ENCODE data around the gene SPAG7.
A peak's percentile ranks its signal among the peaks of the same experiment; 100 is the strongest.

Gene SPAG7

DNA sequence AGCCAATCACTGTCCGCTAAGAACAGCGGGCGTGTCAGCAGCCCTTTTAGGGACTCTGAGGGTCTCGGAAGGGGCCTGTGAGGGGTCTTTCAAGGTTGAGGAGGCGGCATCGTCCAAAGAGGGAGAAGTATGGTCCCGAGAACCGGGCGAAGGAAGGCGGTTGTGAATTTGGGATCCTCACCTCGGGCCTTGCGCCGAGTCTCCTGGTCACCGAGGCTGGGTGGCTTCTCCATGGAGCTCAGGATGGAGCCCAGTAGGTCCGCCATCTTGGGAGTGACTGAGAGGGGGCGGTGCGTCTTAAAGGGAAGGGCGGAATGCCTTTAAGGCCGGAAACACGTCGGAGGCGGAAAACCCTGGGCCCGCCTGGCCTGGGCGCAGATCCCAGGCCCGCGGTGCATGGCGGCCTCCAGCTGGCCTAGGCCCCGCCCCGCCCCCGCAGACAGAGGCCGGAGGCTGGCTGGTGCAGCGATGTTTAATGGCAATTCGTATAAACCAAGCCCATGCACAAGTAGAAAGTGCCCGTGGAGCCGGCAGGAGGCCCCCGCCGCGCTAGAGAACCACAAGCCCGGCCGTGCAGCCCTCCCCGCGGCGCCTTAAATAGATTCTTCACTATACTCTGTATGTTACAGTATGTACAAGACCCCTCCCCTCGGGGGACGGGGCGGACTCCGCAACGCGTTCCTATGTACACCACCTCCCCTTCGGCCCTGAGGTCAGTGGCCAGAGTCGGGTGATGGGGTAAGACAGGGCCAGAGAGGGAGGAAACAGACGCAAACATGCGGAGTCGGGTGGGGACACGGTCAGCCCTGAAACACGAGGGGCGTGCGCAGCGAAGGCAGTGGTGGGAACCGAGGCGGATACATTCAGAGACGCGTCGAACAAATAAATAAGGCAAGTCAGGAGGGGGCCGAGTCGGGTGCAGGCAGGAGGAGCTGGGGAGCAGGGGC lies at the start of gene SPAG7:
SPAG7 (minus strand) TSS at position 279 of the 947 bp plus-strand sequence; CDS start at position 266, 13 bp downstream.
- DNase-seq: peak; percentile 96

DNA sequence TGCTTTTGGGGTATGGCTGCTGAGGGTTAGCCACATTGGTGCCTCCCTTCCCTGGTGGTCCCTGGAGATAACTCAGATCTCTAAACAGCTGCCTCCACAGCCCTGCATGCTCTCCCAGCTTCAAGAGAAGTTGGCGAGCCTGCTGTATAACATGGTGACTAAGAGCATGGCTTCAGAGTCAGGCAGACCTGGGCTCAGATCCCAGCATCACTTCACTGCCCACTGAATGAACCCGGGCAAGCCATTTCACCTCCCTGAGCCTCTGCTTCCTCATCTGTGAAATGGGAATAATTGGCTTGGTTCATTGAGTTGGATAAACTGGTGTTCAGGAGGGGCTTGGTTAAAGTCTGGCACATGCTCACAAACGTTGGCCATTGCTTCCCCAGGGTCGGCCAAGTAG lies 46.7 kb upstream of the SPAG7 start:
- DNase-seq: no peak

GRCh38 chr17:5011928-5012327 lies 44.3 kb upstream of the SPAG7 start:
- no peak for DNase-seq

DNA sequence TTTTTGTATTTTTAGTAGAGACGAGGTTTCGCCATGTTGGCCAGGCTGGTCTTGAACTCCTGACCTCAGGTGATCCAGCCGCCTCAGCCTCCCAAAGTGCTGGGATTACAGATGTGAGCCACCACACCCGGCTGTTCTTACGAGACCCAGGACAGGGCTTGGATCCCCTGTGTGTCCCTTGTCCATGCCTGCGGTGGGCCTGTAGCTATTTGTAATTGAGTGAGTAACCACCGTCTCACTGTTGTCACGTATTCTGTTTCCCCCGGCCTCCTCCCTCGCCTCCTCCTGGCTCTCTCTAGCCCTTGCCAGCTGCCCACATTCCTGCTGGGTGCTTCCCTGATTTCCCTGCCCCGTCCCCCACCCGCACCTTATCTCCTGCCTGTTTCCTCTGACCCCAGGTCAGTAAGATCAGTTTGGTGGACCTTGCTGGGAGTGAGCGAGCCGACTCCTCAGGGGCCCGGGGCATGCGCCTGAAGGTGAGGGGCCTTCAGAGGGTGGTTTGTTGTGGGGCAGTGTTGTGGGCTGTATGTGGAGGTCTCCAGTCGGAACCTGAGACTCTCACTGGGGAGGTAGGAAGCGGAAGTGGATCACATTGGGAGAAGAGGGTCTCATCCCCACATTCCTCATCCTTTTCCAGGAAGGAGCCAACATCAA lies 35.7 kb upstream of the SPAG7 start:
- no peak for DNase-seq

- DNase-seq: no peak
These were observed 34.6 kb upstream of the SPAG7 start for GRCh38 chr17:5002121-5002788.

- DNase-seq: no peak
These were observed 32.6 kb upstream of the SPAG7 start for GRCh38 chr17:5000237-5000639.

GRCh38 chr17:4999430-5000093 lies 31.9 kb upstream of the SPAG7 start:
- no peak for DNase-seq

DNA sequence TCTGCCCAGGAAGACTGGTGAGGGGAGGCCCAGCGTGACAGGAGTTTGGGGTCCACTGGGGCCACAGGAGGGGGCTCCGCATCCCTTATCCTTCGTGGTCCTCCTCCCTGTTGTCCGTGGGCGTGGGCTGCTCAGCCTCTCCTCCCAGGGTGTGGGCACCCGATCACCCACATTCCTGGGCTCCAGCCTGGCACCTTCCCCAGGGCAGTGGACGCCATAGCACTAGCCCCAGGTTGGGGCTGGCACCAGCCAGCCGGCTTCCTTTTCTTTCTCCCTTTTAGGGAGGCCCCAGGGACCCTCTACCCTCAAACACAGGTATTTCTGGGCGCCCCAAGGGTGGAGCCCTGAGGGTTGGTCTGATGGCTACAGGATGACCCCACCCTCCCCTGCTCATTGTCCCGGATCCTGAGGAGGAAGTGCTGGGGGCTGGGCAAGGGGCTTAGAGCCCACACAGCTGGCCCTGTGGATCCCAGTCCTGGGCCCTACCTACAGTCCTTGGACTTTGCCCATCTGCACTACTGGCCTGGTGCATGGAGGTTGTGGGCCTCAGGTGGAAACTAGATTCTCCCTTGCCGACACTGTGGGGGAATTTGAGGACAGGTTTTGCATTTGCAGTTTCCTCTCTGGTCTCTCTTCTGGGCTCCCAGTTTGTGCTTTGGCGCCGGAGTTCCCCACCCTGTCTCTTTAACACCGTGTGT lies 31.3 kb upstream of the SPAG7 start:
- no peak for DNase-seq

DNA sequence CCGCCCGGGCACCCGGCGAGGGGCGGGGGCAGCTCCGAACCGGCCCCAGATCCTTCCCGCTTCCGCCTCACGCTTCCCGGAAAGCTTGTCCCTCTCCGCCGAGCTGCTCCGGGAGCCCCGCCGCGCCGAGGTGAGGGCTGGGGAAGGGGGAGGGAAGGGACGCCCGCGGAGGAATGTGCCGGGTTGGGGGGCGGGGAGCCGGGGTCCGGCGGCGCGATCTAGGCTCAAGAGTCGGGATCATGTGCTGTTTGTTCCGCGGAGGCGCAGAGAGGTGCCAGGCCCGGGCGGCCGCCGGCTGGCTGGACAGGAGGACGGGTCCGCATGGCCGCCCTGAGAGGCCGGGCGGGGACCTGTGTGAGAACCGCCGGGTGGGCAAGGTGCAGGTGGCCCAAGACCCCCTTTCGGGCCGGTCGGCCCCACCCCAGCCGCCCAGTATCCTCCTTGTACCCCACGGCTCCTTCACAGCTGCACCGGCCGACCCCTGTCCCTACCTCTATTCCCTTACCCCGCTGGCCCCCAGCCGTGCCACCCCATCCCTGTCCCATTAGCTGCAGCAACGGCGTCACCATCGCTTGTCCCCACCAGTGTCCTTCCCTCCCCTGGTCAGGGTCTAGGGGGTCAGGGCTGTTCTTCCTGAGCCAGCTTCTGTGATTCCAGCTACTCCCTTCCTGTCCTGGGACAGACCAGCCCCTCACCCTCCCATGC lies 30.6 kb upstream of the SPAG7 start:
- DNase-seq: no peak

DNA sequence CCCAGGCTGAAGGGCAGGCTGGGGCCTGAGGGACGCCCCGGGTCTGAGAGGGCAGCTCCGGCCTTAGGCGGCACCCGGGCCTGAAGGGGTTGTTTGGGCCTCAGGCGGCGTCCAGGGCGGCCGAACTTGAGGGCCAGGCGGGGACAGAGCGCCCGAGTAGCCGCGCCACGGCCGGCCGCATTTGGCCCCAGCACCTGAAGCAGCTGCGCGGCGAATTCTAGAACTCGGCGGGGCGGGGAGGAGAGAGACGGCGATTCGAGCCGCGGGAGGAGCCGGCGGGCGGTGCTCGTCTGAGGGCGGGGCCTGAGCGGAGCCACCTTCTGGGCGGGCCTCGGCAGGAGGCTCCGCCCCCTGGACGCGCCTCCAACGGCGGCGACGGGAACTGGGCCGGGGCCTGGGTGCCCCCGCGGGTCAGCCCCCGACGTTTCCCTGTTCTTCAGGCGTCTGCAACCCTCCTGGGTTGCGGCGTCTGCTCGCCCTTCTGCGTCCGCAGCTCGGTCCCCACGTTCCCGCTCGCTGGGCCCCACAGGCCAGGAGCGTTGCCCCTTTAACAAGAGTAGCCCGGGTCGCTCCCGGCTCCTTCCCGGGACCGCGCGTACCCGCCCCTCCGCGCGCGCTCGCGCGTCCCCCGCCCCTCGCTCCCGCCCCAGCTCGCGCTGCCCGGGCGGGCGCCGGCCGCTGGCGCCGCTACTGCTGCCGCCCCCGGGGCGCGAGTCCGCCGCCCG lies 29.8 kb upstream of the SPAG7 start, which contains the start of the genes INCA1 and KIF1C:
INCA1 (minus strand) TSS at position 221 of the 725 bp plus-strand sequence. CDS start 3,085 bp downstream, outside the sequence.
KIF1C (plus strand) TSS at position 649 of the 725 bp plus-strand sequence. CDS start 2,297 bp downstream, outside the sequence.
- peak; percentile 92 for DNase-seq

GRCh38 chr17:4994081-4994595 lies 26.5 kb upstream of the SPAG7 start:
- DNase-seq: no peak

DNA sequence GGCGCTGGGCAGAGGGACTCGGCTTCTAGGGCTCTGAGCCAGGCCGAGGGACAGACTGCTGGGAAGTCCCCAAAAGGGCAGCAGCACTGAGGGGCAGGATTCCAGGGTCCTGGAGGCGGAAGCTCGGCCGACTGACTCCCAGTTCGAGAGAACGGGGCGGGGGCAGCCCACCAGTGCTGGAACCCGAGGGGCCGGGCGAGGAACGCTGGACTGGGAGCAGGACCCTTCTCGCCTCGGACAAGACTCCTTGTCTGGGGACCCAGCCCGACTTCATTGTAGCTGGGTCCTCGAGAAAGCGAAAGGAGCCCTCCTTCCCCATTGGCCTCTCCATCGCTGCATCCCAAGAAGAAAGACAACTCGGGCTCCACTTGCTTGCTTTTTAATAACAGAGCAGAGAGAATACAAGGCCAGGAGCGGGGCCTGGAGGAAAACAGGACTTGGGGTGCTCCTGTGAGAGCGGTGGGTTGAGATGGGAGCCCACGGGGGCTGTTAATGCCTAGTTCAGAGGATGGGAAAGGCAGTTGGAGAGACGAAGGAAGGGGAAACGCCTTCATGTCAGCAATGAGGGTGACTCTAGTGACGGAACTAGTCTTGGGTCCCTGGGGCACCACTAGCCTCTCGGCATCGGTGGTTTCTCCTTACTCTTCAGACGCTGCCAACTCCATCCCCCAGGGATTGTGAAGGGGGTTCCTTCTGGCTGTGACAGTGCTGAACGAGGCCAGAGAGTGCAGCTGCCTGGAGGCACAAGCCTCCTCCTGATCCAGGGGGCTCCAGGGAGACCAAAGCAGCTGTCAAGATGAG lies 20.4 kb upstream of the SPAG7 start:
- no peak for DNase-seq

DNA sequence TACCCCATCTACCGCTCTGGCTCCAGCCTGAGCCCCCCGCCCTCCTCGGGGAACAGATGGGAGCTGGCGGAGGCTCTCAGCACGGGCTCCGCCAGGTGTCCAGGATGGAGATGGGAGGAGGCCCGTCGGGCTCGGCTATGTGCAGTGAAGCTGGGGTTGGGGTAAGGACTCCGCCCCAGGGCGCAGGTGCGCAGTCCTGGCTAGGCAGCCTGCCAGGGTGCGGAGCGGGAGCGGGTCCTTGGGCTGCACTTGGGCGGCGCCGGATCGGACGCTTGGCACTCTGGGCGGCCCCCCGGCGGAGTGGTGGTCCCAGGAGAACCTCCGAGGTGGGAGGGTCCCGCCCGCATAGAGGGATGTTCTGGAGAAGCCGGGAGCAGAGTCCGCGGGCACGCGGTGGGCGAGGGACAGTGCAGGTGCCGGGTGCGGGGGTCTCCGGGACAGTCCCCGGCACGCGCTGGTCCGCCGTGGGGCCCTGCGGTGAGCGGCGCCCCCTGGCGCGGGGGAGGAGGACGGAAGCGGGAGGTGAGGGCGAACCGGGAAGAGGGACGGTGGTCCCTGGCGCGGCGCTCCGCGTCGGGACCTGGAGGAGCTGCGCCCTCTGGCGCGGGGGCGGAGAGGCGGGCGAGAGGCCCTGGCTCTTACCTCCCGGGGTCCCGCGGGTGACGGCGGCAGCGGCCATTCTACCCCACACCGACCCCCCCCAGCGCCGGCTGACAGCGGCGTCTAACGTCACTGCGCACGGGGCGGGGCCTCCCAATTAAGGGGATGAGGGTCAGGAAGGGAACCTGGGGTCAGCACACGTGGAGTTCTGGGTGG lies 19.5 kb upstream of the SPAG7 start, which contains the start of gene CAMTA2:
CAMTA2 (minus strand) TSS at position 725 of the 816 bp plus-strand sequence. CDS start 1,453 bp downstream, outside the sequence.
- DNase-seq: peak; percentile 88

GRCh38 chr17:4986403-4986802 lies 18.8 kb upstream of the SPAG7 start:
- no peak for DNase-seq

DNA sequence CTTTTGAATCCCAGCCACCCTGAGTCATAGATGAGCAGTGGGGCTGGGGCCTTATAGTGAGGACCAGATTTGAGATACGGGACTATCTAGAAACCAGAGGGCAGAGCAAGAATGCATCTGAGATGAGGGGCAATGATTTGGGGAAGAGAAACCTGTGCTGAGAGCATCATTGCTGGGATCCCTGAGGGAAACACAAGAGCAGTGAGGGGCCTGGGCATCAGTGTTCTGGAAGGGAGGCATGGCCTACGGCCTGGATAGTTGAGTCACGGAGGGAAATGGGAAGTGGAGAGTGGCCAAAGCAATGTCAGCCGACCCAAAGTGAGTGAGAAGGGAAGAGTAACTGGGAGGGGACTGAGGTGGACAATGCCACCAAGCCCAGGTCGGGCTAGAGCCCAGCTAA lies 14.7 kb upstream of the SPAG7 start:
- DNase-seq: no peak

DNA sequence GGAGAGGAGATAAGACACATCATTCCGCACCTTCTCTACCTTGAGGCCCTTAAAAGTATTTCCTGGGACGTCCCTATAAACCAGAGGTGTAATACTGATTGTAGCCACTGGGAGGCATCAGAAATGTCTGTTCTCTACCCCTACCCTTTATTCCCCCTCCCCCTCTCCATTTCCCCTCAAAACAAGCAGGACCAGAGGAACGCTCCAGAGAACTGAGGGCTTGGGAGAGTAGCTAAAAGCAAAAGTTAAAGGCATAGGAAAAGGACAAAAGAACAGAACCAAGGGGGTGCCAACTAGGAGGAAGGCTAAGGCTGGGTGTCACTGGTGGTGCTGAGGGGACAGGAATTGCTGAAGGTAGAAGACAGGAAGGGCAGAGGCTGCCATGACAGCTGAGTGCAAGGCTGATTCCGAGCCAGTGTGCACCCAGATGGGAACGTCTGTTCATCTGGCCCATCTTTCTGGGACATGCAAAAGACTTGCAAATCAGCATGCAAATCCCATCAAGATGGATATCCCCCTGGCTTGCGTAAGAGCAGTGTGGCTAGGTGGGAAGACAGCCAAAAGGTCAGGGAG lies 13.1 kb upstream of the SPAG7 start:
- DNase-seq: peak; percentile 78

GRCh38 chr17:4978726-4979125 lies 11.1 kb upstream of the SPAG7 start:
- no peak for DNase-seq

GRCh38 chr17:4974115-4974670 lies 6.6 kb upstream of the SPAG7 start:
- no peak for DNase-seq

All from CD4-positive, alpha-beta T cell treated with Interleukin-10 for 1 hour (primary cell).